ACC112 (cell line): ENCODE data around the gene MYH7B.

Experiments used
- H2AFZ ChIP-seq: fragments of 200-600 bp; sonication (generic); one replicate; pipeline ENCODE4 v1.6.0; 2017; ENCODE audit warnings: antibody characterized with exemption, low read length; ENCODE audit not compliant: unreplicated experiment
- H3K27ac ChIP-seq: fragments of 200-600 bp; sonication (generic); 2 replicates; pipeline ENCODE4 v1.5.1; 2014; ENCODE audit warnings: low read depth, mild to moderate bottlenecking, antibody characterized with exemption, low read length, moderate library complexity
- H3K27me3 ChIP-seq: fragments of 200-600 bp; sonication (generic); 2 replicates; pipeline ENCODE4 v1.6.1; 2014; ENCODE audit warnings: mild to moderate bottlenecking, antibody characterized with exemption, low read length, moderate library complexity, mixed read lengths; ENCODE audit not compliant: insufficient read depth
- H3K36me3 ChIP-seq: fragments of 200-600 bp; sonication (generic); 2 replicates; pipeline ENCODE4 v1.6.1; 2016; ENCODE audit warnings: mild to moderate bottlenecking, antibody characterized with exemption, low read length, moderate library complexity, mixed read lengths; ENCODE audit not compliant: insufficient read depth
- H3K4me1 ChIP-seq: fragments of 200-600 bp; sonication (generic); one replicate; pipeline ENCODE4 v1.6.1; 2016; ENCODE audit warnings: low read length, mixed read lengths; ENCODE audit not compliant: insufficient read depth, unreplicated experiment, control insufficient read depth
- H3K4me3 ChIP-seq: fragments of 200-600 bp; sonication (generic); 2 replicates; pipeline ENCODE4 v1.5.1; 2014; ENCODE audit warnings: mild to moderate bottlenecking, low read depth, low read length
- H3K79me2 ChIP-seq: fragments of 200-600 bp; sonication (generic); one replicate; pipeline ENCODE4 v1.6.0; 2016; ENCODE audit warnings: low read length; ENCODE audit not compliant: control insufficient read depth, unreplicated experiment, insufficient read depth

MYH7B gene

GRCh38 chr20:34992751-34993417, 37.2 kb downstream of the MYH7B start:
- Histone ChIP-seq H3K27ac (no peak overlapping the region), H2AFZ (no peak overlapping the region), H3K36me3 (0 out of 2 replicates have a peak, but pooled peaks cover 3% of the 10 kb centered on the region), H3K79me2 (no peaks in the 10 kb centered on the region), H3K27me3 (no peaks in the 10 kb centered on the region), H3K4me1 (no peaks in the 10 kb centered on the region), H3K4me3 (no peak overlapping the region)

- H3K4me1 ChIP-seq, result no peaks in the 10 kb centered on the region
- H3K4me3 ChIP-seq, result no peak overlapping the region
- no peak overlapping the region for H2AFZ ChIP-seq
- no peaks in the 10 kb centered on the region for H3K27me3 ChIP-seq
- H3K27ac ChIP-seq, result no peak overlapping the region
- H3K36me3 ChIP-seq, result 0 out of 2 replicates have a peak, but pooled peaks cover 3% of the 10 kb centered on the region
- H3K79me2 ChIP-seq, result no peaks in the 10 kb centered on the region
Measured at GRCh38 chr20:34993941-34994508, 38.4 kb downstream of the MYH7B start.

- no peaks in the 10 kb centered on the region for H3K4me1 ChIP-seq
- H3K4me3 ChIP-seq, result no peak overlapping the region
- H3K79me2 ChIP-seq, result no peaks in the 10 kb centered on the region
- H3K27ac ChIP-seq, result no peak overlapping the region
- 0 out of 2 replicates have a peak, but pooled peaks cover 3% of the 10 kb centered on the region for H3K36me3 ChIP-seq
- no peaks in the 10 kb centered on the region for H3K27me3 ChIP-seq
- no peak overlapping the region for H2AFZ ChIP-seq
Measured at GRCh38 chr20:34994509-34995131, 39.0 kb downstream of the MYH7B start.

- Histone ChIP-seq H3K27ac (no peak overlapping the region), H3K36me3 (0 out of 2 replicates have a peak, but pooled peaks cover 3% of the 10 kb centered on the region), H3K79me2 (no peaks in the 10 kb centered on the region), H3K27me3 (no peaks in the 10 kb centered on the region), H3K4me1 (no peaks in the 10 kb centered on the region), H3K4me3 (no peak overlapping the region), H2AFZ (no peak overlapping the region)
Measured at GRCh38 chr20:34995192-34995591, 39.5 kb downstream of the MYH7B start.

- Histone ChIP-seq H3K4me1 (no peaks in the 10 kb centered on the region), H3K27me3 (no peaks in the 10 kb centered on the region), H3K79me2 (no peaks in the 10 kb centered on the region), H3K36me3 (0 out of 2 replicates have a peak, but pooled peaks cover 3% of the 10 kb centered on the region), H3K4me3 (no peak overlapping the region), H2AFZ (no peak overlapping the region), H3K27ac (no peak overlapping the region)
Measured at GRCh38 chr20:34995696-34996095, 40.0 kb downstream of the MYH7B start.

GRCh38 chr20:34996243-34997028, 40.8 kb downstream of the MYH7B start:
- no peak overlapping the region for H3K4me3 ChIP-seq
- no peaks in the 10 kb centered on the region for H3K4me1 ChIP-seq
- no peak overlapping the region for H3K27ac ChIP-seq
- H3K79me2 ChIP-seq, result no peaks in the 10 kb centered on the region
- no peak overlapping the region for H2AFZ ChIP-seq
- H3K27me3 ChIP-seq, result no peaks in the 10 kb centered on the region
- 0 out of 2 replicates have a peak, but pooled peaks cover 4% of the 10 kb centered on the region for H3K36me3 ChIP-seq

GRCh38 chr20:34997131-34997561, 41.5 kb downstream of the MYH7B start:
- H3K36me3 ChIP-seq, result 0 out of 2 replicates have a peak, but pooled peaks cover 6% of the 10 kb centered on the region

GRCh38 chr20:34997774-34998173, 42.1 kb downstream of the MYH7B start:
- Histone ChIP-seq H3K79me2 (no peaks in the 10 kb centered on the region), H3K27me3 (no peaks in the 10 kb centered on the region), H2AFZ (no peak overlapping the region), H3K36me3 (0 out of 2 replicates have a peak, but pooled peaks cover 6% of the 10 kb centered on the region), H3K4me3 (no peak overlapping the region), H3K27ac (no peak overlapping the region), H3K4me1 (no peaks in the 10 kb centered on the region)

More at GRCh38 chr20:34997131-34997561, 41.5 kb downstream of the MYH7B start:
- no peak overlapping the region for H2AFZ ChIP-seq
- no peak overlapping the region for H3K4me3 ChIP-seq
- H3K27me3 ChIP-seq, result no peaks in the 10 kb centered on the region
- H3K27ac ChIP-seq, result no peak overlapping the region
- H3K79me2 ChIP-seq, result no peaks in the 10 kb centered on the region
- H3K4me1 ChIP-seq, result no peaks in the 10 kb centered on the region

GRCh38 chr20:34998331-34998950, 42.8 kb downstream of the MYH7B start:
- Histone ChIP-seq H3K4me3 (no peak overlapping the region), H3K79me2 (no peaks in the 10 kb centered on the region), H3K36me3 (0 out of 2 replicates have a peak, but pooled peaks cover 6% of the 10 kb centered on the region), H2AFZ (no peak overlapping the region), H3K27me3 (no peaks in the 10 kb centered on the region), H3K27ac (no peak overlapping the region), H3K4me1 (no peaks in the 10 kb centered on the region)

GRCh38 chr20:34999021-34999451, 43.4 kb downstream of the MYH7B start:
- H3K79me2 ChIP-seq, result no peaks in the 10 kb centered on the region
- no peaks in the 10 kb centered on the region for H3K27me3 ChIP-seq
- no peak overlapping the region for H2AFZ ChIP-seq
- H3K27ac ChIP-seq, result no peak overlapping the region
- H3K36me3 ChIP-seq, result peaks cover 6% of the 10 kb centered on the region; the same call in 1 of the 2 replicates
- no peak overlapping the region for H3K4me3 ChIP-seq
- no peaks in the 10 kb centered on the region for H3K4me1 ChIP-seq
